ENCODE measurements around the gene DLGAP5.
A peak's percentile ranks its signal among the peaks of the same experiment; 100 is the strongest.

Gene DLGAP5

GRCh38 chr14:55191203-55192053, at the start of gene DLGAP5:
Gene DLGAP5 (minus strand): TSS chr14:55191585. CDS start chr14:55189179, 2,406 bp downstream.
- DNase-seq = peak; percentile 41 to 93 (median 87)

GRCh38 chr14:55240526-55241178, 49.3 kb upstream of the DLGAP5 start:
- no peak for DNase-seq

GRCh38 chr14:55239320-55239719, 47.9 kb upstream of the DLGAP5 start:
- DNase-seq = no peak

- no peak for DNase-seq
These were observed 46.8 kb upstream of the DLGAP5 start for GRCh38 chr14:55238019-55238680.

- no peak for DNase-seq
These were observed 42.2 kb upstream of the DLGAP5 start for GRCh38 chr14:55233591-55233990.

GRCh38 chr14:55228261-55228660, 36.9 kb upstream of the DLGAP5 start:
- no peak for DNase-seq

- DNase-seq = no peak
These were observed 32.0 kb upstream of the DLGAP5 start for GRCh38 chr14:55223364-55223763.

GRCh38 chr14:55221968-55222367, 30.6 kb upstream of the DLGAP5 start:
- DNase-seq = no peak

- DNase-seq = no peak
These were observed 29.8 kb upstream of the DLGAP5 start for GRCh38 chr14:55221186-55221585.

GRCh38 chr14:55220230-55220629, 28.8 kb upstream of the DLGAP5 start:
- no peak for DNase-seq

GRCh38 chr14:55212634-55213033, 21.2 kb upstream of the DLGAP5 start:
- peak in 2 of 14 donors; percentile 0 to 1 for DNase-seq

GRCh38 chr14:55207832-55208231, 16.4 kb upstream of the DLGAP5 start:
- DNase-seq = no peak

GRCh38 chr14:55206175-55206693, 14.8 kb upstream of the DLGAP5 start:
- DNase-seq = no peak

GRCh38 chr14:55201219-55202101, 10.1 kb upstream of the DLGAP5 start:
- no peak for DNase-seq

GRCh38 chr14:55200651-55201050, 9.3 kb upstream of the DLGAP5 start:
- no peak for DNase-seq

GRCh38 chr14:55198749-55199148, 7.4 kb upstream of the DLGAP5 start:
- no peak for DNase-seq

- DNase-seq = no peak
These were observed 3.4 kb upstream of the DLGAP5 start for GRCh38 chr14:55194656-55195355.

- DNase-seq = no peak
These were observed 753 bp upstream of the DLGAP5 start for GRCh38 chr14:55192054-55192621.

- no peak for DNase-seq
These were observed 531 bp downstream of the DLGAP5 start for GRCh38 chr14:55190906-55191202.

GRCh38 chr14:55188686-55189295, 2.6 kb downstream of the DLGAP5 start:
- DNase-seq = no peak

- no peak for DNase-seq
These were observed 11.0 kb downstream of the DLGAP5 start for GRCh38 chr14:55180434-55180833.
